ENCODE data around the gene CLCNKB. TPM values are rescaled to one million over a fixed set of nuclear protein-coding genes. Genes with fewer than 3 reads are reported as not detected.

Gene CLCNKB
- polyA plus RNA-seq, 3 donors = 29.4 to 65.5 (median 49.9) TPM

GRCh38 chr1:16073490-16074119 lies 30.0 kb downstream of the CLCNKB start, which contains the start of gene FAM131C:
FAM131C (minus strand) TSS chr1:16073651; CDS start chr1:16073442, 209 bp downstream.
- DNase-seq = peak; percentile 34

GRCh38 chr1:16074217-16074616 lies 30.6 kb downstream of the CLCNKB start:
- no peak for DNase-seq

DNA sequence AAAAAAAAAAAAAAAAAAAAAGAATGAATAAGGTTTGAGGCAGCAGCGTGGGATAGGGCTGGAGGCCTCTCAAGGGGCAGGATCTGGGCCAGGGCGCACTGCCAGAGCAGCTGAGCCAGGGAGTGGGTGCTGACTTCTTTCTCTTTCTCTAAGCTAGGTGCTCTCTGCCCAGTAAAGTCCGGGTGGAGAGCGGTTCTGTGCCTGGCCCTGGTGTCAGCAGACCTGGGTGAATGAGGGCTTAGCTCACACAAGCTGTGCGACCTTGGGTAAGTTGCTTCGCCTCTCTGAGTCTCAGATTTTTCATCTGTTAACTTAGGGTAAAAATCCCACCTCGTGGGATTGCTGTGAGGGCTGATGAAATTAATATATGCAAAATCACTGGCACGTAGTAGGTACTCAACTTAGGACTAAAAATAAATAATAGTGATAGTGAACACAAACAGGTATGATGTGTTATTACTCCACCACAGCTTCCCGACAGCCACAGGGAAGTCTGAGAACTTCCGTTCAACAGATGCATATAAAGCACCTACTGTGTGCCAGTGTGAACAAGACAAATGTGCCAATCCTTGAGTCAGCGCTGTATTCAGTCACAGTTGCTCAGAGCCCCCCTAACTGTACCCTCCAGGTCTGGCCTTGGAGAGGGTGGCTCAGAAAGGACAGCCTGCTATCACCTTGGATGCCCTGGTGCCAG lies 31.9 kb downstream of the CLCNKB start:
- DNase-seq = no peak

DNA sequence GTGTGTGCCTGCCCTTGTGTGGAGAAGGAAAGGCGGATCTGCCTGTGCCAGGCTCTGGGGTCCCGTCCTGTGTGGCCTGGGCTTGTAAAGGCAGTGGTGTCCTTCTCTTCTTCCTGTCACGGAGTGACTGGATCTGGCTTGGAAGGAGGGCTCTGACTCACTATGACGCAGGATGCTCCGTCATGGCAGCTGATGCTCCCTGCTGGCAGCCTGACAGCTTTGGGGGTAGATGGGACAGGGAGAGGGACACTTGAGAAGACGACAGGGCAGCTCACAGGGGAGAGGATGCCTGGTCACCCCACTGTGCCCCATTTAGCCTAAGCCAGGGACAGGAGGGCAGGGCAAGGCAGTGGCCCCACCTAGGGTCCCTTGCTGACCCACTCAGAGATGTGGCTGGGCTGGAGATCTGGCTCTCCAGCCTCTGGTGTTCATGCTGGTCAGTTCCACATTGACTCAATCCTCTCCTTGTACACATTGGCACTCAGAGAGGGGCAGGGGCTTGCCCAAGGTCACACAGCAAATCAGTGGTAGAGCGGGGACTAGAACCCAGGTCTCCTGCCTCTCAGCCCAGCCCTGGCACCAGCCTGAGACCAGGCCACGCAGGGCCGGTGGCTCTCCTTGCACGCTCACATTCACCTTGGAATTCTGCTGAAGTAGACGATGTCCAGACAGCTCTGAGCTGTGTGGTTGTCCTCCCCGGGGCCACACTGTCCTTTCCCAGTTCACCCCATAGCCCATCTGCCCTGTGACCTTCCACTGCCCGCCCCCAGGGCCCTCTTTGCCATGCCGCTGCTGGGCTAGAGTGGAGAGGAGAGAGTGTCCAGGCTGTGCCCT lies 32.7 kb downstream of the CLCNKB start:
- no peak for DNase-seq

DNA sequence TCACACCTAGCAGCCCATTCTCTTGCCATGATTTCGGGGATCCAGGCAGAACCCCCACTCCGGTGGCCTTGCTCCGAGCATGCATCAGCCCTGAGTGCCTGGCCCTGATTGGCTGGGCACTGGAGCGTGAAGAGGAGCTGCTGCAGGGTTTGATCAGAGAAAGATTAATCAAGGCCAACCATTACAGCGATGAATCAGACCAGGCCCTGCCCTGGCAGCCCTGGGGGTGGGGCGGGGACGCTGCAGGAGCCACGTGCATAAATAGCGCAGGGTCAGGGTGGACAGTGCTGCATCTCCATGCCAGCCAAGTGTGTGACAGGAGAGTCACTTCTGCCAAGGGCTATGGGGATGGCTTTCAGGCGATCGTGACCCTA lies 33.3 kb downstream of the CLCNKB start:
- no peak for DNase-seq

- no peak for DNase-seq
Observed at GRCh38 chr1:16077406-16078245, 34.0 kb downstream of the CLCNKB start.

- peak; percentile 82 for DNase-seq
Observed at GRCh38 chr1:16078925-16079656, 35.5 kb downstream of the CLCNKB start.

GRCh38 chr1:16080422-16081150 lies 37.0 kb downstream of the CLCNKB start:
- DNase-seq = no peak

GRCh38 chr1:16081636-16082035 lies 38.1 kb downstream of the CLCNKB start:
- DNase-seq = no peak

GRCh38 chr1:16082283-16083038 lies 38.9 kb downstream of the CLCNKB start:
- DNase-seq = no peak

GRCh38 chr1:16083486-16083885 lies 39.9 kb downstream of the CLCNKB start:
- DNase-seq = no peak

- no peak for DNase-seq
Observed at GRCh38 chr1:16085522-16085921, 41.9 kb downstream of the CLCNKB start.

GRCh38 chr1:16087733-16088132 lies 44.2 kb downstream of the CLCNKB start:
- DNase-seq = no peak

DNA sequence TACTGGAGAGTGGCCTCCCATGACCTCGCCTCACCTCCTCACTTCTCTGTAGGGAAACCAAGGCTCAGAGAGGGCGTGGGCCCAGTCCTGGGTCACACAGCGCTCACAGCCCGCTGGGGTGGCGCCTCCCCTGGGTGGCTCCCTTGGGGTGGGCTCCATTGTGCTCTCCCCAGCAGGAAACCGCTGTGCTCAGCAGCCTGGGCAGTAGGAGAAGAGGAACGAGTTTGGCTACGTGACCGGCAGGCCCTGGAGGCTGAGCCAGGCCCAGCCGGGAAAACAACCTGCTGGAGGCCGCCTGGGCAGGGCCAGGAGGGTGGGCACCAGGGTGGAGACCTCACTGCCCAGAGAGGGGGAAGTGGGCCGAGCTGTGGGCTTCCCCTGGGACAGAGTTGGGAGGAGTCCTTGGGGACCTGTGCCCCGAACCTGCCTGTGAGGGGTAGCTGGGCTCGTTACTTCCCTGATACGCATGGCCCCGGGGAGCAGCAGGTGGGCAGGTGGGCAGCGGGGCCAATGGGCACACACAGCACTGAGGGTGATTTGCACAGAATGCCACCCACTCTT lies 44.8 kb downstream of the CLCNKB start:
- DNase-seq = no peak

GRCh38 chr1:16088996-16089395 lies 45.4 kb downstream of the CLCNKB start:
- no peak for DNase-seq

DNA sequence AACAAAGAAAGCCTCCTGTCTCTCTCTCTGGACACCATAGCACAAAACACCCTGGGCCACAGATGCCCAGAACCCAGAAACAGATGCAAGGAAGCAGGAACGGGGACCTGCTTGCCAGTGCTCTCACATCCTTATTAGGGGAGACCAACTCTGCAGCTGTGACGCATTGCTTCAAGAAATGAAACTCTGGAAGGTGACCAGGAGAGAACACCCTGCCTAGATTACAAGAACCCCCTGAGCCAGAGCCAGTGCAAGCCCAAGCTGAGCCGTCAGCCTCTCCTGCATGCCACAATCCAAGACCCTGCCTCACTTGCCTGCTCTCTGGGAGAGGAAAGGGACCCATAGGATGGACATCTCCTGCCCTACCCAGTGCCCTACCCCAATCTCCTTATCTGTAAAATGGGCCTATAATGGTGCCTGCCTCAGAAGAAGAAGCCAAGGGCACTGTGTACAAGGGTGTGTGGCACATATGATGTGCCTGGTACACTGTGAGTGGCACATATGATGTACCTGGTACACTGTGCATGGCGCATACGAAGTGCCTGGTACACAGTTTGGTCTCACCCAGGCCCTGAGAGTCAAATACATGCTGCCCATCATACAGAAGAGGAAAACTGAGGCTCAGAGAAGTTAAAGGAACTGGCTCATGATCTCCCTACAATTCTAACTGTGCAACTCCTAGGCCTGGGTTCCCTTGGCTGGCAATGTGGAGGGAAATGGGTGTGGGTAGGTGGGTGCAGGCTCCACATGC lies 46.7 kb downstream of the CLCNKB start:
- no peak for DNase-seq

- DNase-seq = no peak
Observed at GRCh38 chr1:16091296-16091695, 47.7 kb downstream of the CLCNKB start.

- DNase-seq = no peak
Observed at GRCh38 chr1:16092097-16092922, 48.7 kb downstream of the CLCNKB start.

Data from renal pelvis (tissue), 4 donors.